Heart right ventricle (tissue), 16 donors: ENCODE data around the gene RYR1. TPM values are rescaled to one million over a fixed set of nuclear protein-coding genes. Genes with fewer than 3 reads are reported as not detected.
"Not testable (repeated sequence)": the region's sequence is repeated elsewhere in the genome, so short reads cannot be mapped to it uniquely, and the experiment has no call there.

Experiments
- ATAC-seq, 8 donors: fragments of 200-7000 bp; cut with Tn5 transposase; one replicate each; pipeline ENCODE4 v1.9.1; 2020; ENCODE audit warnings: mild to moderate bottlenecking in 8 of 8, moderate library complexity in 8 of 8, moderate number of reproducible peaks in 1 of 8
- DNase-seq, 2 donors: peaks; one replicate each; pipeline ENCODE4 v3.0.0-alpha.2; 2020
- H3K27ac ChIP-seq, 10 donors: fragments of 200-600 bp; sonication (generic) in 2 of 10; one replicate each; pipeline versions ENCODE4 v1.5.0 to v1.8.0; 2020 to 2022; ENCODE audit warnings: mild to moderate bottlenecking in 3 of 10
- H3K27me3 ChIP-seq, 7 donors: fragments of 200-600 bp; one replicate each; pipeline ENCODE4 v1.8.0; 2021 to 2022; ENCODE audit warnings: mild to moderate bottlenecking in 2 of 7
- H3K36me3 ChIP-seq, 9 donors: fragments of 200-600 bp; sonication (generic) in 1 of 9; one replicate each; pipeline versions ENCODE4 v1.5.0 to v1.8.0; 2020 to 2022; ENCODE audit warnings: mild to moderate bottlenecking in 2 of 9
- H3K4me1 ChIP-seq, 9 donors: fragments of 200-600 bp; sonication (generic) in 1 of 9; one replicate each; pipeline versions ENCODE4 v1.5.0 to v1.8.0; 2020 to 2022; ENCODE audit warnings: mild to moderate bottlenecking in 4 of 9
- H3K4me3 ChIP-seq, 10 donors: fragments of 200-600 bp; sonication (generic) in 2 of 10; one replicate each; pipeline versions ENCODE4 v1.5.0 to v1.8.0; 2020 to 2022; ENCODE audit warnings: mild to moderate bottlenecking in 7 of 10, moderate library complexity in 2 of 10
- H3K9me3 ChIP-seq, 11 donors: fragments of 200-600 bp in 10 of 11; sonication (generic) in 2 of 11; one replicate each; pipeline versions ENCODE4 v1.5.0 to v1.8.0; 2013 to 2022; ENCODE audit warnings: mild to moderate bottlenecking in 2 of 11, control low read depth in 1 of 11, moderate library complexity in 1 of 11
- CTCF ChIP-seq, 9 donors: fragments of 200-600 bp; sonication (generic) in 2 of 9; IDR thresholded peaks; one replicate each; pipeline versions ENCODE4 v1.5.0 to v1.8.0; 2021 to 2022; ENCODE audit warnings: antibody characterized with exemption in 9 of 9, mild to moderate bottlenecking in 5 of 9, moderate library complexity in 1 of 9
- WGBS, 2 donors: extraction: QIAGEN DNeasy Blood & Tissue Kit; methylation state at CpG; one replicate each; pipeline ENCODE4 v1.1.7; 2013; ENCODE audit warnings: inconsistent platforms in 1 of 2; 5-methylcytosine and 5-hydroxymethylcytosine counted together
- intact Hi-C, 10 donors: fragments of 100-400 bp; cut with DNase I; formaldehyde crosslinking; loops; one replicate each; pipeline versions ENCODE4 v1.11.1 to v1.14.2; 2022
- polyA plus RNA-seq, 2 donors: library from polyadenylated mRNA; stranded (reverse); fragments of 200-250 nt; gene quantifications; one replicate each; pipeline ENCODE4 v1.2.3, GENCODE V29; 2013
- total RNA-seq, 10 donors: library from RNA; stranded (reverse); fragmentation: NEBNext Ultra II Directional in 3 of 10; extraction: Animal tissue kit (Norgen Biotek cat#: 25700) in 3 of 10; gene quantifications; one replicate each; pipeline versions ENCODE4 v1.2.1 to v1.2.4, GENCODE V29; 2021 to 2023
- donor health status: Arrhythmogenic right ventricular cardiomyopathy.
- donor health status: ischemic (EF 13 %, LVEDD 7.1; RV severe dilation, severe dysfunction).
- donor health status: healthy with polysubstance abuse.
- donor health status: DM: no; HTN: yes; CAD: no.
- donor health status: DM: no; HTN: no; CAD: no.
- donor health status: ischemic (EF 25% LVEDD 6.9; RV normal size, moderate dysfunction).
- donor health status: ischemic (EF 25% LVEDD 5.7; RV mildly dilated, moderate dysfunction).
- donor health status: healthy.
- donor health status: DM: yes; HTN: yes; CAD: no.
- donor health status: Ischemic cardiomyopathy.
- donor health status: ischemic (EF 35%, LVEDD 5.7; RV mildly dilated, moderate dysfunction).
- donor health status: nonischemic (EF 11% LVEDD 7.7; RV severe dilation, severe dysfunction).
- donor health status: DM: yes; HTN: yes; CAD: no.
- donor health status: PGD.
- donor health status: ischemic (EF 29% LVEDD 5.4; RV normal size, mild dysfunction).
- donor health status: nonischemic (EF 23%, LVEDD 6.1; RV moderate dilation, normal function).

RYR1 gene
- total and polyA plus RNA-seq, 12 donors: 0.20 to 1.7 (median 0.74) TPM

- peaks cover 0 to 12% (median 0%) of the 10 kb centered on the region in 9 donors for H3K4me1 ChIP-seq
- H3K27me3 ChIP-seq: peaks cover 0 to 41% (median 23%) of the 10 kb centered on the region in 7 donors
- ATAC-seq: no peak
- H3K36me3 ChIP-seq: peaks cover 0 to 15% (median 0%) of the 10 kb centered on the region in 9 donors
- H3K27ac ChIP-seq: no peak overlapping the region
- 88 to 94% methylated on average over 5 of the region's 5 CpGs for WGBS, 2 donors
- no peak for DNase-seq
- H3K9me3 ChIP-seq: no peaks in the 10 kb centered on the region
- H3K4me3 ChIP-seq: no peak overlapping the region
- no peak for TF ChIP-seq CTCF (IDR thresholded peaks at IDR 0.05)
- intact Hi-C loops: no loop called here
Measured at GRCh38 chr19:38424272-38424671, 9.2 kb upstream of the RYR1 start.

- no peak for DNase-seq
- TF ChIP-seq CTCF (IDR thresholded peaks at IDR 0.05): no peak
- WGBS, 2 donors: 64 to 72% methylated on average over 7 of the region's 7 CpGs
- H3K4me3 ChIP-seq: peak overlapping the region in 8 of 10 donors; percentile 2 to 59 (median 28)
- intact Hi-C loops: no loop called here
- peak in 2 of 8 donors; percentile 17 to 30 for ATAC-seq
- peaks cover 0 to 33% (median 23%) of the 10 kb centered on the region in 7 donors for H3K27me3 ChIP-seq
- H3K9me3 ChIP-seq: no peaks in the 10 kb centered on the region
- H3K27ac ChIP-seq: peak overlapping the region in 2 of 10 donors; percentile 60 to 92
- H3K4me1 ChIP-seq: peaks cover 0 to 12% (median 0%) of the 10 kb centered on the region in 9 donors
- H3K36me3 ChIP-seq: peaks cover 0 to 15% (median 0%) of the 10 kb centered on the region in 9 donors
Measured at GRCh38 chr19:38425222-38425809, 8.2 kb upstream of the RYR1 start.

- intact Hi-C loops: no loop called here
- ATAC-seq: peak; percentile 47 to 78 (median 64)
- H3K4me1 ChIP-seq: peaks cover 0 to 12% (median 0%) of the 10 kb centered on the region in 9 donors
- H3K27ac ChIP-seq: peak within 1 kb of the TSS in 2 of 10 donors; percentile 60 to 92
- peak; percentile 16 to 43 for DNase-seq
- H3K4me3 ChIP-seq: peak within 1 kb of the TSS in 8 of 10 donors; percentile 2 to 59 (median 28)
- no peaks in the 10 kb centered on the region for H3K9me3 ChIP-seq
- no peak for TF ChIP-seq CTCF (IDR thresholded peaks at IDR 0.05)
- H3K27me3 ChIP-seq: peaks cover 0 to 38% (median 23%) of the 10 kb centered on the region in 7 donors
- 14 to 16% methylated on average over 20 of the region's 20 CpGs for WGBS, 2 donors
- H3K36me3 ChIP-seq: peaks cover 0 to 11% (median 0%) of the 10 kb centered on the region in 9 donors
Measured at GRCh38 chr19:38425810-38426466, 7.6 kb upstream of the RYR1 start, which contains the start of gene RASGRP4. RASGRP4 (minus strand) TSS chr19:38426219; CDS start chr19:38426091, 128 bp downstream.

- 65 to 74% methylated on average over 13 to 17 of the region's 17 CpGs for WGBS, 2 donors
- H3K27ac ChIP-seq, H3K36me3 ChIP-seq, DNase-seq, ATAC-seq, H3K4me3 ChIP-seq, intact Hi-C loops, H3K9me3 ChIP-seq: not testable (repeated sequence)
- Histone ChIP-seq H3K27me3 (peaks cover 0 to 44% (median 19%) of the 10 kb centered on the region in 7 donors), H3K4me1 (peaks cover 0 to 12% (median 0%) of the 10 kb centered on the region in 9 donors)
Measured at GRCh38 chr19:38427035-38427677, 6.3 kb upstream of the RYR1 start.
